SK-N-MC (cell line): Measurements from ENCODE around the gene HIKESHI.

ENCODE experiments used
- DNase-seq: peaks from one replicate; pipeline ENCODE4 v3.0.0-alpha.2; 2011; ENCODE audit warnings: low read depth, low spot score
- H3K27ac ChIP-seq: fragments of 200-600 bp; sonication (generic); 2 replicates; pipeline ENCODE4 v1.5.1; 2016; ENCODE audit warnings: mixed run types
- H3K36me3 ChIP-seq: fragments of 200-600 bp; sonication (generic); 2 replicates; pipeline ENCODE4 v1.6.1; 2017; ENCODE audit warnings: antibody characterized with exemption, low read length, mixed read lengths; ENCODE audit not compliant: insufficient read depth
- H3K4me3 ChIP-seq: fragments of 200-600 bp; sonication (generic); 2 replicates; pipeline ENCODE4 v1.5.1; 2016
- H3K9ac ChIP-seq: fragments of 200-600 bp; sonication (generic); 2 replicates; pipeline ENCODE4 v1.8.0; 2017; ENCODE audit warnings: mixed run types, mixed read lengths; ENCODE audit not compliant: insufficient read length
- H3K9me3 ChIP-seq: fragments of 200-600 bp; sonication (generic); 2 replicates; pipeline ENCODE4 v1.6.1; 2017; ENCODE audit warnings: low read depth, mild to moderate bottlenecking, antibody characterized with exemption, low read length, moderate library complexity, mixed read lengths
- EZH2 ChIP-seq: fragments of 200-600 bp; sonication (generic); IDR thresholded peaks from one replicate; pipeline ENCODE4 v1.6.1; 2017; ENCODE audit warnings: antibody characterized with exemption
- FOXP2 ChIP-seq: optimal IDR thresholded peaks from 2 replicates; pipeline ENCODE3; 2011; ENCODE audit warnings: mild to moderate bottlenecking, moderate library complexity; ENCODE audit not compliant: insufficient read depth; ENCODE audit errors: extremely low read length, control extremely low read depth
- POLR2AphosphoS5 ChIP-seq: IDR thresholded peaks from 2 replicates; pipeline ENCODE4 v1.6.1; 2012; ENCODE audit warnings: mild to moderate bottlenecking, low read depth, low read length, borderline replicate concordance

Gene HIKESHI

GRCh38 chr11:86360775-86361395, 58.8 kb downstream of the HIKESHI start:
- no peaks in the 10 kb centered on the region for H3K9me3 ChIP-seq
- H3K36me3 ChIP-seq = no peaks in the 10 kb centered on the region
- H3K9ac ChIP-seq = no peak overlapping the region
- no peak overlapping the region for H3K4me3 ChIP-seq
- no peak overlapping the region for H3K27ac ChIP-seq
- no peak for DNase-seq
- TF ChIP-seq POLR2AphosphoS5 (no peak), FOXP2 (no peak)

- no peak overlapping the region for H3K4me3 ChIP-seq
- DNase-seq = no peak
- no peak overlapping the region for H3K9ac ChIP-seq
- no peaks in the 10 kb centered on the region for H3K36me3 ChIP-seq
- TF ChIP-seq POLR2AphosphoS5 = no peak
- TF ChIP-seq EZH2 = no peak
- TF ChIP-seq FOXP2 = no peak
- H3K27ac ChIP-seq = no peak overlapping the region
- H3K9me3 ChIP-seq = no peaks in the 10 kb centered on the region
These were observed 61.4 kb downstream of the HIKESHI start for GRCh38 chr11:86363424-86363823.

- H3K4me3 ChIP-seq = no peak overlapping the region
- no peak overlapping the region for H3K9ac ChIP-seq
- H3K27ac ChIP-seq = no peak overlapping the region
- TF ChIP-seq EZH2 (no peak), FOXP2 (no peak), POLR2AphosphoS5 (no peak)
- H3K36me3 ChIP-seq = no peaks in the 10 kb centered on the region
- H3K9me3 ChIP-seq = no peaks in the 10 kb centered on the region
- no peak for DNase-seq
These were observed 63.5 kb downstream of the HIKESHI start for GRCh38 chr11:86365546-86365945.

- no peaks in the 10 kb centered on the region for H3K9me3 ChIP-seq
- TF ChIP-seq POLR2AphosphoS5 = no peak
- TF ChIP-seq FOXP2 = no peak
- H3K27ac ChIP-seq = no peak overlapping the region
- no peak for DNase-seq
- H3K9ac ChIP-seq = no peak overlapping the region
- no peak overlapping the region for H3K4me3 ChIP-seq
- H3K36me3 ChIP-seq = no peaks in the 10 kb centered on the region
These were observed 67.6 kb downstream of the HIKESHI start for GRCh38 chr11:86369668-86370067.

GRCh38 chr11:86370171-86370570, 68.1 kb downstream of the HIKESHI start:
- Histone ChIP-seq H3K9ac (no peak overlapping the region), H3K4me3 (no peak overlapping the region), H3K36me3 (no peaks in the 10 kb centered on the region), H3K27ac (no peak overlapping the region), H3K9me3 (no peaks in the 10 kb centered on the region)
- TF ChIP-seq POLR2AphosphoS5 (no peak), EZH2 (no peak), FOXP2 (no peak)
- no peak for DNase-seq

GRCh38 chr11:86370922-86371594, 69.0 kb downstream of the HIKESHI start:
- Histone ChIP-seq H3K4me3 (no peak overlapping the region), H3K9me3 (no peaks in the 10 kb centered on the region), H3K9ac (no peak overlapping the region), H3K27ac (no peak overlapping the region), H3K36me3 (no peaks in the 10 kb centered on the region)
- no peak for DNase-seq
- TF ChIP-seq POLR2AphosphoS5 (no peak), EZH2 (no peak), FOXP2 (no peak)

- Histone ChIP-seq H3K4me3 (no peak overlapping the region), H3K27ac (no peak overlapping the region), H3K36me3 (no peaks in the 10 kb centered on the region), H3K9ac (no peak overlapping the region), H3K9me3 (no peaks in the 10 kb centered on the region)
- TF ChIP-seq POLR2AphosphoS5 (no peak), EZH2 (no peak), FOXP2 (no peak)
- no peak for DNase-seq
These were observed 70.0 kb downstream of the HIKESHI start for GRCh38 chr11:86372041-86372440.

GRCh38 chr11:86372586-86372985, 70.5 kb downstream of the HIKESHI start:
- H3K9me3 ChIP-seq = no peaks in the 10 kb centered on the region
- H3K4me3 ChIP-seq = no peak overlapping the region
- TF ChIP-seq EZH2 = no peak
- TF ChIP-seq POLR2AphosphoS5 = no peak
- no peak for TF ChIP-seq FOXP2
- no peak overlapping the region for H3K9ac ChIP-seq
- no peaks in the 10 kb centered on the region for H3K36me3 ChIP-seq
- no peak overlapping the region for H3K27ac ChIP-seq
- DNase-seq = no peak

GRCh38 chr11:86374069-86374468, 72.0 kb downstream of the HIKESHI start:
- H3K9ac ChIP-seq = no peak overlapping the region
- TF ChIP-seq EZH2 (no peak), POLR2AphosphoS5 (no peak), FOXP2 (no peak)
- H3K36me3 ChIP-seq = no peaks in the 10 kb centered on the region
- no peak overlapping the region for H3K4me3 ChIP-seq
- DNase-seq = no peak
- no peaks in the 10 kb centered on the region for H3K9me3 ChIP-seq
- H3K27ac ChIP-seq = no peak overlapping the region
